Endothelial cell of umbilical vein (primary cell): Measurements from ENCODE around the gene DYRK1A. TPM values are rescaled to one million over a fixed set of nuclear protein-coding genes. Genes with fewer than 3 reads are reported as not detected.

Experiments
- BruUV-seq: library from RNA; stranded (reverse); fragments of 400-500 nt; replicated peaks from 2 replicates; lab custom pipeline; 2021; lab: Mats Ljungman, UMichigan
- CTCF ChIA-PET: fragments of 300-600, 350-600 bp; sonication (Branson Sonifier 250); formaldehyde crosslinking; loops from one replicate; lab custom pipeline; 2021; ENCODE audit warnings: antibody characterized with exemption, inconsistent platforms; lab: Charles Lee
- POLR2A ChIA-PET: fragments of 300-600, 350-600 bp; sonication (Branson Sonifier 250); formaldehyde crosslinking; loops from one replicate; lab custom pipeline; 2021; ENCODE audit warnings: antibody characterized with exemption, inconsistent platforms; lab: Charles Lee
- DNase-seq: peaks from one replicate; pipeline ENCODE4 v3.0.0-alpha.2; 2011; ENCODE audit warnings: low read depth, low spot score
- FAIRE-seq: peaks from 2 replicates; lab custom pipeline; 2011; peaks lifted over from hg19 to GRCh38; lab: Jason Lieb, UNC
- H2AFZ ChIP-seq: 2 replicates; pipeline ENCODE4 v1.6.0; 2012; ENCODE audit warnings: low read depth, low read length, control low read depth, inconsistent platforms
- H3K27ac ChIP-seq: 2 replicates; pipeline ENCODE4 v1.5.1; 2011; ENCODE audit warnings: low read depth, mild to moderate bottlenecking, control low read depth, low read length, moderate library complexity; ENCODE audit not compliant: insufficient read depth
- H3K27me3 ChIP-seq, 2 experiments: 2 replicates each; pipeline versions ENCODE4 v1.6.0 to v1.6.1; 2011; ENCODE audit warnings: low read length in 2 of 2, mixed read lengths in 1 of 2; ENCODE audit not compliant: control insufficient read depth in 2 of 2, insufficient read depth in 2 of 2
- H3K36me3 ChIP-seq, 2 experiments: 2 replicates in 1 of 2; 3 replicates in 1 of 2; pipeline ENCODE4 v1.5.1; 2011; ENCODE audit warnings: low read length in 2 of 2, mild to moderate bottlenecking in 1 of 2, moderate library complexity in 1 of 2; ENCODE audit not compliant: control insufficient read depth in 2 of 2, insufficient read depth in 2 of 2; ENCODE audit errors: extremely low read depth in 1 of 2
- H3K4me1 ChIP-seq: 3 replicates; pipeline ENCODE4 v1.5.1; 2011; ENCODE audit warnings: mild to moderate bottlenecking, low read length; ENCODE audit not compliant: control insufficient read depth, insufficient read depth; ENCODE audit errors: extremely low read depth
- H3K4me2 ChIP-seq: 2 replicates; pipeline ENCODE4 v1.6.1; 2011; ENCODE audit warnings: low read length, control low read depth, mixed read lengths; ENCODE audit not compliant: insufficient read depth
- H3K4me3 ChIP-seq, 3 experiments: fragments of 200-600 bp in 1 of 3; sonication (generic), shearing (Covaris generic) in 1 of 3; replicated peaks in 1 of 3; 2 replicates each; pipeline ENCODE4 v1.5.1; 2011 to 2016; ENCODE audit warnings: control low read depth in 3 of 3, low read length in 3 of 3, mild to moderate bottlenecking in 2 of 3, inconsistent platforms in 1 of 3, low read depth in 1 of 3, moderate library complexity in 1 of 3; ENCODE audit not compliant: insufficient read depth in 1 of 3
- H3K79me2 ChIP-seq: 2 replicates; pipeline ENCODE4 v1.6.0; 2012; ENCODE audit warnings: low read length, inconsistent platforms; ENCODE audit not compliant: control insufficient read depth, insufficient read depth
- H3K9ac ChIP-seq: replicated peaks from 2 replicates; pipeline ENCODE3; 2011; ENCODE audit warnings: low read length, control low read depth; ENCODE audit not compliant: insufficient read depth; ENCODE audit errors: extremely low read depth
- H3K9me1 ChIP-seq: replicated peaks from 3 replicates; pipeline ENCODE4 v1.6.0; 2011; ENCODE audit warnings: mild to moderate bottlenecking, low read length; ENCODE audit not compliant: control insufficient read depth, insufficient read depth; ENCODE audit errors: extremely low read depth
- H3K9me3 ChIP-seq: replicated peaks from 2 replicates; pipeline ENCODE4 v1.5.1; 2012; ENCODE audit warnings: low read length, inconsistent platforms; ENCODE audit not compliant: control insufficient read depth, insufficient read depth
- H4K20me1 ChIP-seq: replicated peaks from 2 replicates; pipeline ENCODE3; 2011; ENCODE audit warnings: mild to moderate bottlenecking, low read length; ENCODE audit not compliant: control insufficient read depth, insufficient read depth; ENCODE audit errors: extremely low read depth
- EZH2 ChIP-seq: IDR thresholded peaks from 2 replicates; pipeline ENCODE4 v1.6.1; 2012; ENCODE audit warnings: borderline replicate concordance, low read depth, mild to moderate bottlenecking, moderate library complexity, low read length, inconsistent platforms; ENCODE audit not compliant: severe bottlenecking
- FOS ChIP-seq: IDR thresholded peaks from 2 replicates; pipeline ENCODE4 v1.6.1; 2011; ENCODE audit warnings: mild to moderate bottlenecking, low read length, moderate library complexity, borderline replicate concordance; ENCODE audit not compliant: insufficient read depth
- GATA2 ChIP-seq: IDR thresholded peaks from 2 replicates; pipeline ENCODE4 v1.7.0; 2011; ENCODE audit warnings: low read depth, mild to moderate bottlenecking, moderate library complexity, mixed read lengths, low read length; ENCODE audit not compliant: insufficient read length, insufficient read depth
- JUN ChIP-seq: IDR thresholded peaks from 2 replicates; pipeline ENCODE4 v1.6.1; 2011; ENCODE audit warnings: borderline replicate concordance, low read depth; ENCODE audit not compliant: insufficient read length, insufficient read depth
- MYC ChIP-seq: IDR thresholded peaks from one replicate; pipeline ENCODE4 v1.6.1; 2011; ENCODE audit warnings: mild to moderate bottlenecking, low read depth, low read length
- POLR2A ChIP-seq: IDR thresholded peaks from 2 replicates; pipeline ENCODE4 v1.6.1; 2012; ENCODE audit warnings: low read depth, mild to moderate bottlenecking, control low read depth, low read length
- POLR2AphosphoS5 ChIP-seq: IDR thresholded peaks from 2 replicates; pipeline ENCODE4 v1.6.1; 2012; ENCODE audit warnings: low read depth, mild to moderate bottlenecking, control low read depth, low read length, moderate library complexity; ENCODE audit not compliant: insufficient read depth
- dilution Hi-C: fragments of 300-500 bp; cut with MboI; formaldehyde crosslinking; loops from one replicate; pipeline ENCODE4 v1.15.0; 2019; ENCODE audit warnings: low sequenced_read_pairs; ENCODE audit not compliant: extremely low pct_ligation_motif_present
- intact Hi-C: fragments of 100-400 bp; cut with micrococcal nuclease; formaldehyde crosslinking; loops from one replicate; pipeline ENCODE4 v1.10.0; 2022
- polyA plus RNA-seq, 4 experiments: library from polyadenylated mRNA; depleted of rRNA in 3 of 4; stranded (reverse) in 3 of 4; unstranded in 1 of 4; fragments of >200 nt; gene quantifications; 2 replicates each; pipeline versions ENCODE4 v1.2.1 to v1.2.3, GENCODE V29; 2011 to 2012; ENCODE audit warnings: missing spikeins in 1 of 4
- total RNA-seq: library from RNA; stranded (reverse); gene quantifications from 2 replicates; pipeline ENCODE4 v1.2.3, GENCODE V29; 2021
- TF ChIP-seq, protein P1 (sequence below), 2 donors: IDR thresholded peaks; 1 replicate in 1 of 2; 2 replicates in 1 of 2; pipeline ENCODE4 v1.5.1; 2011; ENCODE audit warnings: low read length in 2 of 2, mild to moderate bottlenecking in 2 of 2, moderate library complexity in 2 of 2, control low read depth in 1 of 2, inconsistent platforms in 1 of 2, low read depth in 1 of 2; ENCODE audit not compliant: insufficient read depth in 1 of 2; ENCODE audit errors: extremely low read depth in 1 of 2
- TF ChIP-seq, protein P2 (sequence below): IDR thresholded peaks from 2 replicates; pipeline ENCODE4 v1.6.1; 2011; ENCODE audit not compliant: insufficient read depth, insufficient read length

DYRK1A gene
- total and polyA plus RNA-seq, 2 donors (not counting 3 experiments of a cell fraction or from before 2014, with no cell fraction given), result 51.8 to 53.7 TPM

DNA sequence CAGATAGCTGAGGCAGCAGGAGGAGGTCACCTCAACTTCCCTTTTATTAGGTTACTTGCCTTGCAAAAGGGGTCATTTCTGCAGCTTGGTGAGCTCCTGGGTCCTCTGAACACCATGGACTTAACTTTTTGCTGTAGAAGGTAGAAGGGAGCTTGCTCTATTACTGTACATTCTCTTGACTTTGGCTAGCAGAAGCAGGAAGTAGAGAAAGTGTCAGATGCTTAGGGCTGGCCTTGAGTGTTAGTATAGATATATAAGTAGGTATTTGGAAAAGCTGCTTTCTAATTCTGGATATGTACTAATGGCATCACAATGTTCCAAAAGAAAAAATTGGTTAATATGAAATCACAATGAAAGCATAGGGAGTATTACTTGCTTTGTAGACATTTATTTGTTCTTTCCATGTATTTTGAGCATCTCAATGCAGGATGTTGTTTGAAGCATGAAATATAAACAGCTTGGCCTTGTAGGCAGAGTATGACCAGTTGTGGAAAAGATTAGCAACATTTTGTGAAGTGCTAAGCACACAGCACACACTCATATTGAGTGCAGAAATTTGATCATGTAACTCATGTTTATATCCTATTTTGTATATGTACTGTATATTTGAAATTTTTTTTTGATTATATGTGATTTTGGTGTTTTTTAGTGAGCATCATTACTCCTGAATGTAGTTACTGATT is 108.8 kb downstream of the DYRK1A start:
- ChIA-PET POLR2A (interaction anchor here (0.6 kb wide), 1 partner anchor 289 kb away, joined by 4 read pairs; no protein-coding TSS in a partner anchor), CTCF (interaction anchor here (0.8 to 2.6 kb wide), 4 partner anchors 12 to 288 kb away, joined by 3 to 21 read pairs (median 6); no protein-coding TSS in a partner anchor)
- H3K9me1 ChIP-seq, result no peaks in the 10 kb centered on the region
- no TSS peak for BruUV-seq
- TF ChIP-seq FOS, result no peak
- TF ChIP-seq EZH2, result no peak
- TF ChIP-seq MYC, result no peak
- no peak for TF ChIP-seq JUN
- no peak for TF ChIP-seq POLR2A
- TF ChIP-seq, protein P1, sequence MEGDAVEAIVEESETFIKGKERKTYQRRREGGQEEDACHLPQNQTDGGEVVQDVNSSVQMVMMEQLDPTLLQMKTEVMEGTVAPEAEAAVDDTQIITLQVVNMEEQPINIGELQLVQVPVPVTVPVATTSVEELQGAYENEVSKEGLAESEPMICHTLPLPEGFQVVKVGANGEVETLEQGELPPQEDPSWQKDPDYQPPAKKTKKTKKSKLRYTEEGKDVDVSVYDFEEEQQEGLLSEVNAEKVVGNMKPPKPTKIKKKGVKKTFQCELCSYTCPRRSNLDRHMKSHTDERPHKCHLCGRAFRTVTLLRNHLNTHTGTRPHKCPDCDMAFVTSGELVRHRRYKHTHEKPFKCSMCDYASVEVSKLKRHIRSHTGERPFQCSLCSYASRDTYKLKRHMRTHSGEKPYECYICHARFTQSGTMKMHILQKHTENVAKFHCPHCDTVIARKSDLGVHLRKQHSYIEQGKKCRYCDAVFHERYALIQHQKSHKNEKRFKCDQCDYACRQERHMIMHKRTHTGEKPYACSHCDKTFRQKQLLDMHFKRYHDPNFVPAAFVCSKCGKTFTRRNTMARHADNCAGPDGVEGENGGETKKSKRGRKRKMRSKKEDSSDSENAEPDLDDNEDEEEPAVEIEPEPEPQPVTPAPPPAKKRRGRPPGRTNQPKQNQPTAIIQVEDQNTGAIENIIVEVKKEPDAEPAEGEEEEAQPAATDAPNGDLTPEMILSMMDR (IDR thresholded peaks at IDR 0.05; ENCODE audit: extremely low read depth in 1 of 2, insufficient read depth in 1 of 2, low read depth in 1 of 2, low read length in 2 of 2), result no peak
- TF ChIP-seq, protein P2, sequence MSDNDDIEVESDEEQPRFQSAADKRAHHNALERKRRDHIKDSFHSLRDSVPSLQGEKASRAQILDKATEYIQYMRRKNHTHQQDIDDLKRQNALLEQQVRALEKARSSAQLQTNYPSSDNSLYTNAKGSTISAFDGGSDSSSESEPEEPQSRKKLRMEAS, result no peak
- no peak for TF ChIP-seq POLR2AphosphoS5
- TF ChIP-seq GATA2, result no peak
- no peak overlapping the region for H3K4me3 ChIP-seq
- no peak for DNase-seq
- FAIRE-seq, result no peak
- no peaks in the 10 kb centered on the region for H3K9me3 ChIP-seq
- no peak overlapping the region for H3K9ac ChIP-seq
- peaks cover 73% of the 10 kb centered on the region for H3K79me2 ChIP-seq
- peaks cover 4% of the 10 kb centered on the region for H3K4me1 ChIP-seq
- H3K27ac ChIP-seq, result no peak overlapping the region
- H3K4me2 ChIP-seq, result no peak overlapping the region
- H2AFZ ChIP-seq, result no peak overlapping the region
- intact Hi-C loops, result no loop called here
- no peaks in the 10 kb centered on the region for H3K27me3 ChIP-seq
- H3K36me3 ChIP-seq, result no peaks in the 10 kb centered on the region
- H4K20me1 ChIP-seq, result peaks cover 15% of the 10 kb centered on the region
- dilution Hi-C loops, result no loop called here
